Activated naive CD4-positive, alpha-beta T cell treated with anti-CD3 and anti-CD28 coated beads for 36 hours (primary cell): ENCODE data around the gene ARMC5. TPM values are rescaled to one million over a fixed set of nuclear protein-coding genes. Genes with fewer than 3 reads are reported as not detected.
A peak's percentile ranks its signal among the peaks of the same experiment; 100 is the strongest.
"Not testable (repeated sequence)": the region's sequence is repeated elsewhere in the genome, so short reads cannot be mapped to it uniquely, and the experiment has no call there.

Experiments
- CTCF ChIA-PET: fragments of 350-600 bp; sonication (Branson Sonifier 250); formaldehyde crosslinking; loops from one replicate; lab custom pipeline; 2021; ENCODE audit warnings: antibody characterized with exemption; lab: Charles Lee
- DNase-seq: peaks from one replicate; pipeline ENCODE4 v3.0.0-alpha.2; 2020
- H3K27ac Mint-ChIP-seq: one replicate; pipeline ENCODE4 v1.8.0; 2021; ENCODE audit warnings: mild to moderate bottlenecking, mixed read lengths
- H3K27me3 Mint-ChIP-seq: one replicate; pipeline ENCODE4 v1.8.0; 2021; ENCODE audit warnings: low read depth, mixed read lengths
- H3K36me3 Mint-ChIP-seq: one replicate; pipeline ENCODE4 v1.8.0; 2021; ENCODE audit warnings: low read depth, mixed read lengths
- H3K4me1 Mint-ChIP-seq: one replicate; pipeline ENCODE4 v1.8.0; 2021; ENCODE audit warnings: low read depth, mixed read lengths
- H3K4me3 Mint-ChIP-seq: one replicate; pipeline ENCODE4 v1.8.0; 2021; ENCODE audit warnings: mild to moderate bottlenecking, moderate library complexity, mixed read lengths
- H3K9me3 Mint-ChIP-seq: one replicate; pipeline ENCODE4 v1.8.0; 2021; ENCODE audit warnings: mixed read lengths
- intact Hi-C: fragments of 100-400 bp; cut with micrococcal nuclease; formaldehyde crosslinking; loops from one replicate; pipeline ENCODE4 v1.15.1; 2023
- total RNA-seq, 2 experiments: library from RNA; stranded (reverse); gene quantifications; one replicate each; pipeline ENCODE4 v1.2.3, GENCODE V29; 2021

ARMC5 gene
- total RNA-seq, 2 experiments from 2014 or later, result 6.3 to 6.7 TPM

GRCh38 chr16:31503555-31503954 is 44.3 kb downstream of the ARMC5 start:
- intact Hi-C loops, H3K9me3 Mint-ChIP-seq, DNase-seq, H3K4me3 Mint-ChIP-seq, H3K36me3 Mint-ChIP-seq, H3K27ac Mint-ChIP-seq, H3K27me3 Mint-ChIP-seq: not testable (repeated sequence)
- H3K4me1 Mint-ChIP-seq, result peaks cover 31% of the 10 kb centered on the region
- CTCF ChIA-PET, result interaction anchor here (1.0 kb wide), 1 partner anchor 47 kb away, joined by 3 read pairs; no protein-coding TSS in a partner anchor

DNA sequence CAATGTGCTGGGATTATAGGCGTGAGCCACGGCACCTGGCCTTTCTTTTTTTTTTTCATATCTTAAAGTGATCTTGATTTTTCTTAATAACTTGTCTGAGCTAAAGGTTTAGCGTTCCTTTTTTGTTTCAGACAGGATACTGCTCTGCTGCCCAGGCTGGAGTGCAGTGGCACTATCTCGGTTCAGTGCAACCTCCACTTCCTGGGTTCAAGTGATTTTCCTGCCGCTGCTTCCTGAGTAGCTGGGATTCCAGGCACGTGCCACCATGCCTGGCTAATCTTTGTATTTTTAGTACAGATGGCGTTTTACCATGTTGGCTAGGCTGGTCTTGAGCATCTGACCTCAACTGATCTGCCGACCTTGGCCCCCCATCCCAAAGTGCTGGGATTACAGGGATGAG is 44.9 kb downstream of the ARMC5 start:
- intact Hi-C loops, result no loop called here
- DNase-seq, result no peak

GRCh38 chr16:31505483-31505882 is 46.2 kb downstream of the ARMC5 start:
- intact Hi-C loops, result loop anchor here (1.0 kb wide), 1 partner anchor 46 kb away; the partner anchor contains the start of gene ARMC5
- H3K27me3 Mint-ChIP-seq, result no peaks in the 10 kb centered on the region
- no peak overlapping the region for H3K4me3 Mint-ChIP-seq
- peak overlapping the region; percentile 61 for H3K27ac Mint-ChIP-seq
- CTCF ChIA-PET, result no interaction called here
- no peaks in the 10 kb centered on the region for H3K9me3 Mint-ChIP-seq
- peaks cover 41% of the 10 kb centered on the region for H3K4me1 Mint-ChIP-seq
- DNase-seq, result peak; percentile 58
- peaks cover 3% of the 10 kb centered on the region for H3K36me3 Mint-ChIP-seq

More for the DNA sequence above, 44.9 kb downstream of the ARMC5 start:
- peaks cover 32% of the 10 kb centered on the region for H3K4me1 Mint-ChIP-seq
- peaks cover 5% of the 10 kb centered on the region for H3K36me3 Mint-ChIP-seq
- no peaks in the 10 kb centered on the region for H3K9me3 Mint-ChIP-seq
- H3K27me3 Mint-ChIP-seq, result no peaks in the 10 kb centered on the region
- no peak overlapping the region for H3K27ac Mint-ChIP-seq
- no peak overlapping the region for H3K4me3 Mint-ChIP-seq
- CTCF ChIA-PET, result no interaction called here

- H3K4me1 Mint-ChIP-seq, result peaks cover 42% of the 10 kb centered on the region
- H3K36me3 Mint-ChIP-seq, result peaks cover 3% of the 10 kb centered on the region
- DNase-seq, result no peak
- H3K27me3 Mint-ChIP-seq, result no peaks in the 10 kb centered on the region
- peak overlapping the region; percentile 97 for H3K27ac Mint-ChIP-seq
- H3K9me3 Mint-ChIP-seq, result no peaks in the 10 kb centered on the region
- H3K4me3 Mint-ChIP-seq, result peak overlapping the region; percentile 92
- intact Hi-C loops, result no loop called here
- CTCF ChIA-PET, result interaction anchor here (0.6 kb wide), 1 partner anchor 32 kb away, joined by 3 read pairs; no protein-coding TSS in a partner anchor
Observed at GRCh38 chr16:31507617-31507928, 48.3 kb downstream of the ARMC5 start.

DNA sequence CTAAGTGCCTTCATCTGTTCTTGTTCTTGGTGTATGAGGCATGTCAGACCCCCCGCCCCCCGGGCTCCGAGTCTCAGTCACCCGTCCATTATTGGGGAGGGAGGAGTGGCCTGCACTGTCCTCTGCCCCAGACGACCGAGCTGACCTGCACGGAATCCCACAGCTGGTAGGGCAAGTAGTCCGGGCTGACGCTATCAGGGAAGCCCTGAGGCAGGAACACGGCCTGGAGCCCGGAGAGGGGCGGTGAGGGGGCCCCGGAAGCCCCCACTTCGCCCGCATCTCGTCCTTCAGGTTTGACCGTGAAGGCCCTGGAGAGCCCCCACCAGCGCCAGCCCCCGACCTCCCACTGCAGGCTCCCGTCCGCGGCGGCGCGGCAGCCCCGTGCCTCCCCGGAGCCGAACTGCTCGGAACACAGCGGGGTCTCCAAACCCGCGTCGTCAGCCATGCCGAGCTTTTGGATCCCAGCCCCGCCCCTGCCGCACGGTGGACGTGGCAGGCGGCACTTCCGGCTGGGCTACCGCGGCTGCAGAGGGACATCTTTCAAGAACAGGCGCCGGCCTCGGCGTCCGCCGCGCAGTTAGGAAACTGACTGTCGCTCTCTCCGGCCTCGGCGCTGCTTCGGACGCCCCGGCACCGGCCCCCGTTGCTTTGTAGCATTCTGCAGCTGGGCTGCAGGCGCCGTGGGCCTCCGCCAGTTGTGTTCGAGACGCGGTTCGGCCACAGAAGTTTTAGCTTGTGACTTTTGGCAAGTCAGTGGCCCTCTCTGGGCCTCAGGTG is 48.8 kb downstream of the ARMC5 start, which contains the start of gene RUSF1:
Gene RUSF1, minus strand, starts transcription at position 463 of the 777 bp plus-strand sequence. Its CDS starts 18 bp downstream, at position 445.
- Mint-ChIP-seq H3K36me3 (peaks cover 3% of the 10 kb centered on the region), H3K27me3 (no peaks in the 10 kb centered on the region), H3K27ac (peak within 1 kb of the TSS; percentile 97), H3K9me3 (no peaks in the 10 kb centered on the region), H3K4me1 (peaks cover 42% of the 10 kb centered on the region), H3K4me3 (peak within 1 kb of the TSS; percentile 92)
- DNase-seq, result peak; percentile 91
- intact Hi-C loops, result loop anchor here (2.0 kb wide), 4 partner anchors 21 to 361 kb away; no protein-coding TSS in a partner anchor
- CTCF ChIA-PET, result no interaction called here

DNA sequence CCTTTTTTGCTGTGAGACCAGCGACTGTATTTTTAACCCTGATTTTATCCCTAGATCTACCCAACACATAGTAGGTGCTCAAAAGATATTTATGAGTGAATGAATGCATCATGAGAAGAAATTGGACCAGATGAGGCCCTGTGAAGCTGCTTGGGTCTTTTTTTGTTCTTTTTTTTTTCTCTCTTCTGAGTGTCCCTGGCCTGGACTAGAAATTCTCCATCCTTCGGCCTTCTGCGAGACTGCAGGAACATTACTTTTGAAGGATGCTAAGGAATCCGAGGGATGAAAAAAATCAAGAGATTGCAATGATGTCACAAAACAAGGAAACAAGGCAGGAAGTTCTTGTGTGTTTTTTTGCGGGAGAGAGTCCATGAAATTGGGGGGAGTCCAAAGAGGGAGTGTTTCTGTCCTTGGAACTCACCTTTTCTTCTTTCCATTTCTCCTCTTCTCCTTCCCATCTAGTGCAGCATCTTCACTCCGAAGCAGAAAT is 49.5 kb downstream of the ARMC5 start:
- intact Hi-C loops, result loop anchor here (2.0 kb wide), 4 partner anchors 20 to 360 kb away; no protein-coding TSS in a partner anchor
- Mint-ChIP-seq H3K27me3 (no peaks in the 10 kb centered on the region), H3K4me1 (peaks cover 42% of the 10 kb centered on the region), H3K4me3 (peak overlapping the region; percentile 92), H3K36me3 (peaks cover 3% of the 10 kb centered on the region), H3K27ac (peak overlapping the region; percentile 97), H3K9me3 (no peaks in the 10 kb centered on the region)
- no peak for DNase-seq
- CTCF ChIA-PET, result no interaction called here

DNA sequence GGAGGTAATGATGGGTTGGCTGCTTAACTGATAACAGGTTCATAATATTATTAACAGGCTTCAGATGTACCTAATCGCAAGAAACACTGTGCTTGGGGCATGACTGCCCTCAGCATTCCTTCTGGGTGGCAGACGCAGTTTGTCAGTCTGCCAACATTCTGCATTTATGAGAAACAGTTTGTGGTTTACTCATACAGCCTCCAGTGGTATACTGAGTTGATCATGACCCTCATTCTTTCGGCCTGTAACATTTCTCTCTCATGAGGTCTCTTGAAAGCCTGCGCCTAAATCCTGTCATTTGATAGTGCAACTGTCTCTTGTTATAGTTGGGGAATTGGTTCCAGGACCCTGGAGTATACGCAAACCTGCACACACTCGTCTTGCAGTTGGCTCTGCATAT is 53.8 kb downstream of the ARMC5 start:
- H3K27ac Mint-ChIP-seq, result no peak overlapping the region
- no peak overlapping the region for H3K4me3 Mint-ChIP-seq
- no peak for DNase-seq
- intact Hi-C loops, result no loop called here
- H3K9me3 Mint-ChIP-seq, result no peaks in the 10 kb centered on the region
- peaks cover 11% of the 10 kb centered on the region for H3K4me1 Mint-ChIP-seq
- no peaks in the 10 kb centered on the region for H3K36me3 Mint-ChIP-seq
- H3K27me3 Mint-ChIP-seq, result no peaks in the 10 kb centered on the region
- CTCF ChIA-PET, result no interaction called here

- Mint-ChIP-seq H3K27me3 (no peaks in the 10 kb centered on the region), H3K4me1 (peaks cover 11% of the 10 kb centered on the region), H3K9me3 (no peaks in the 10 kb centered on the region), H3K36me3 (no peaks in the 10 kb centered on the region), H3K27ac (no peak overlapping the region), H3K4me3 (no peak overlapping the region)
- intact Hi-C loops, result no loop called here
- CTCF ChIA-PET, result no interaction called here
- DNase-seq, result no peak
Observed at GRCh38 chr16:31513884-31514283, 54.6 kb downstream of the ARMC5 start.

Other genes with a start within 250 kb of the ARMC5 start
- gene TRIM72, start 245.4 kb upstream of the ARMC5 start, total RNA-seq, result not detected
- gene PYDC1, start 242.4 kb upstream of the ARMC5 start, total RNA-seq, result not detected
- gene ITGAM, start 199.5 kb upstream of the ARMC5 start, total RNA-seq, result under 1 TPM; 0.37 to 0.67 TPM
- gene ITGAX, start 104.3 kb upstream of the ARMC5 start, total RNA-seq, result 1 to 10 TPM; 2.4 to 2.9 TPM
- not detected for gene ITGAD, start 66.2 kb upstream of the ARMC5 start, total RNA-seq
- not detected for gene COX6A2, start 31.1 kb upstream of the ARMC5 start, total RNA-seq
- under 1 TPM; 0.12 to 0.14 TPM for gene ZNF843, start 16.7 kb upstream of the ARMC5 start, total RNA-seq
- gene TGFB1I1, start 12.7 kb downstream of the ARMC5 start, total RNA-seq, result under 1 TPM in 1 of 2 experiments, not detected in 1; 0.12 TPM
- gene SLC5A2, start 23.6 kb downstream of the ARMC5 start, total RNA-seq, result not detected
- 10 to 100 TPM; 24.0 to 26.0 TPM for gene RUSF1, start 48.9 kb downstream of the ARMC5 start, total RNA-seq
- not detected for gene AHSP, start 68.4 kb downstream of the ARMC5 start, total RNA-seq